Brain pericyte (primary cell): ENCODE measurements around the gene CFAP251.
"Not testable (repeated sequence)": the region's sequence is repeated elsewhere in the genome, so short reads cannot be mapped to it uniquely, and the experiment has no call there.

Experiments
- DNase-seq: peaks from one replicate; pipeline ENCODE4 v3.0.0-alpha.2; 2012; ENCODE audit warnings: low read depth, low spot score

CFAP251 gene

DNA sequence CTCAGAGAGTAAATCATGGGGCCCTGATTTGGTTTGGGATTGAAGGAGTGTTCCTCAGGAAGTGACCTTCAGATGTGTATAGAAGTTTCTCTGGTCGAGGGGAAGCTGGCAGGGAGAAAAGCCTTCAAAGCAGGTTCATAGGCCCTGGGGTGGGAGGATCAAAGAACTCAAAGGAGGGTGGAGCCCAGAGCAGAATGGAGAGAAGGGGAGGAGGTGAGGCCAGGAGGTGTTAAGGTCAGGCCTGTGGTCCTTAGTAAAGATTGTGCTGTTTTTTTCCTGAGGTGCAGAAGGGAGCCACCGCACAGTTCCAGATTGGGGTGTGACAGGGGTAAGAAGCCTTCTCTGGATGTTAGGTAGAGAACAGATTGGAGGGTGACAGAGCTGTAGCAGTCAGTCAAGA lies 9.7 kb upstream of the CFAP251 start:
- DNase-seq, result no peak

DNA sequence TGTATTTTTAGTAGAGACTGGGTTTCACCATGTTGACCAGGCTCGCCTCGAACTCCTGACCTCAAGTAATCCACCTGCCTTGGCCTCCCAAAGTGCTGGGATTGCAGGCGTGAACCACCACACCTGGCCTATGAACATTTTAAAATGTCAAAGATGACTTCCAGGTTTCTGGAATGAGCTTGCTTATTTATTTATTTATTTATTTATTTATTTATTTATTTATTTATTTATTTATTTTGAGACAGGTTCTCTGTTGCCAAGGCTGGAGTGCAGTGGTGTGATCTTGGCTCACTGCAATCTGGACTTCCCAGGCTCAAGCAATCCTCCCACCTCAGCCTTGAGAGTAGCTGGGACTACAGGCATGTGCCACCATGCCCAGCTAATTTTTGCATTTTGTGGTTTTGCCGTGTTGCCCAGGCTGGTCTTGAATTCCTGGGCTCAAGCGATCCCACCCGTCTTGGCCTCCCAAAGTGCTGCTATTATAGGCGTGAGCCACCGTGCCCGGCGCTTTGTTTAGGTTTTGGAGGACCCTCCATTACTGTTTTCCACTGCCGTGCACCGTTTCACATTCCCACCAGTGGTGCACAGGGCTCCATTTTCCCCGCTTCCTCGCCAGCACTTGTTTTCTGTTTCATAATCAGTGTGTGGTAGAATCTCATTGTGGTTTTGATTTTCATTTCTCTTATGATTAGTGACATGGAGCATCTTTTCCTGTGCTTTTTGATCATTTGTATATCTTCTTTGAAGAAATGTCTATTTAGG lies 6.4 kb upstream of the CFAP251 start:
- DNase-seq, result no peak

DNA sequence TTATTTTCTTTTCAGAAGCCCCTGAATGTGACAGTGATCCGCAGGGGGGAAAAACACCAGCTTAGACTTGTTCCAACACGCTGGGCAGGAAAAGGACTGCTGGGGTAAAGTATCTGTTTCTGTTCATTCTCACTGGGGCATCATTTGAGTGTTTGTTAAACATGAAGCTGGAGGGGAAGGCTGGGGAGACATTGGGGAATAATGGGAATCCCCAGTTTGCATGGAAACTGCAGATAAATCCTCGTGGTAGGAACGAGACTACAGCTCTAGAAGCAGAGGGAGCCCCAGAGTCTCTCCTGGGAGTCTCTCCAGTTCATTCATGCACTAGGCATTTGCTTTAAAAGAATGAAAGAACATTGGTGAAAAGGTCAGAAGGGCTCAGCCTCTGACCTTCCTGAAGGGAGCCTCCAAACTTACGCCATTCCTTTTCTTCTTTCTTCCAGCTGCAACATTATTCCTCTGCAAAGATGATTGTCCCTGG lies 2.5 kb upstream of the CFAP251 start:
- DNase-seq, result no peak

DNA sequence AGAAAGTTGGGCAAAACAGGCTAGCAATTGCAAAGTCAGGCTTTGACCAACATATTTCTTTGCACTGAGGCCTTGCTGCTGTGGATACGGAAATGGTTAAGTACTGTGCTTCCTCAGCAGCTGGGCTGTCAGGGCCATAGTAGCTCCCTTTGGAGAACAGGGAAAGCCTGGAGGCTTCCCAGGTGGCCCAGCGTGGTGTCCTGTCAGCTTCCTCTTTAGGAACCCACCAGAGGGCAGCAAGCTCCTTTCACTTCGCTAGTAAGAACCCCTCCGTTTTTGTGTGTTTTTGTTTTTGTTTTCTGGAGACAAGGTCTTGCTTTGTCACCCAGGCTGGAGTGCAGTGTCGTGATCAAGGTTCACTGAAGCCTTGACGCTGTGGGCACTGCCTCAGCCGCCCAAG lies 1.7 kb upstream of the CFAP251 start:
- no peak for DNase-seq

DNA sequence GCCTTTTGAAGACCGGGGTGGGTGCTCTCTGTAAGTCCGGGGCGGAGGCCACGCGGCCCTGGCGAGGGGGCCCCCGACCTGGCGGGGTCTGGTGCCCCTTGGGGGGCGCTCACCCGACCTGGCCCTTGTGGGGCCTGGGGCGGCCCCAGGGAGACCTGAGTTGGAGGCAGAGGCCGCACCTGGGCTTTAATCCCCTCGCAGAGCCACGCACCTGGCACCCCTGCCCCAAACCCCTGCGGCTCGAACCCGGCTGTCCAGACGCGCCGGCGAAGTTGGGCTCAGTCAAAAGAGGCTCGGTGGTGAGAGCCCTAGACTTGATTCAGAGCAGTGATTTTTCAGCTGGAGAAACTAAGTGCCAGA lies 267 bp downstream of the CFAP251 start:
- DNase-seq, result no peak

DNA sequence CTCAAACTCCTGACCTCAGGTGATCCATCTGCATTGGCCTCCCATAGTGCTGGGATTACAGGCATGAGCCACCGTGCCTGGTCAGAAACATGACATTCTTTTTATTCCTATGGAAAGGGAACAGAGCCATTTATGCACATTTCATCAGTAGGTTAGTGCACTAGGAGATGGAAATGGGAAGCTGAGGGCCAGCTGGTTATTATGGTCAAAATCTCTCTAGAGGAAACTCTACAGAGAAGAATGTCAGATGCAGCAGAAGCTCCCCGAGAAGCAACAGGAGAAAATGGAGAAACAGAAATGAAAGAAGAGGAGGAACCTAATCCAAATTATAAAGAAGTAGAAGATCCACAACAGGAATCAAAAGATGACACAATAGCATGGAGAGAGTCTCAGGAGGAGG lies 2.7 kb downstream of the CFAP251 start:
- no peak for DNase-seq

DNA sequence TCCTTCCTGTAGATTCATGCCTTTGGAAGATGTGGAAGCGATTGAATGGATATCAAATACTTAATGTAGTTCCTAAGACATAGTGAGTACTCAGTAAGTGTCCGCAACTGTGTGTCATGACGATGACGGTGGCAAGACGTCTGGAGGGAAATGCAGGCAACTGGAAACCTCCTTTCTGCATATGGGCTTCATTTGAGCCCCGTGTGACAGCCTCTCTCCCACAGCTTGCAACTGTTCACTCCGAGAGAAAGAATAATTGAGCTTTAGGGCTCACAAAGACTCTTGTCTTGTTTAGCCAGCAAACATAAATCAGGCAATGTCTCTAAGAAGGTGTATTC lies 6.9 kb downstream of the CFAP251 start:
- no peak for DNase-seq

DNA sequence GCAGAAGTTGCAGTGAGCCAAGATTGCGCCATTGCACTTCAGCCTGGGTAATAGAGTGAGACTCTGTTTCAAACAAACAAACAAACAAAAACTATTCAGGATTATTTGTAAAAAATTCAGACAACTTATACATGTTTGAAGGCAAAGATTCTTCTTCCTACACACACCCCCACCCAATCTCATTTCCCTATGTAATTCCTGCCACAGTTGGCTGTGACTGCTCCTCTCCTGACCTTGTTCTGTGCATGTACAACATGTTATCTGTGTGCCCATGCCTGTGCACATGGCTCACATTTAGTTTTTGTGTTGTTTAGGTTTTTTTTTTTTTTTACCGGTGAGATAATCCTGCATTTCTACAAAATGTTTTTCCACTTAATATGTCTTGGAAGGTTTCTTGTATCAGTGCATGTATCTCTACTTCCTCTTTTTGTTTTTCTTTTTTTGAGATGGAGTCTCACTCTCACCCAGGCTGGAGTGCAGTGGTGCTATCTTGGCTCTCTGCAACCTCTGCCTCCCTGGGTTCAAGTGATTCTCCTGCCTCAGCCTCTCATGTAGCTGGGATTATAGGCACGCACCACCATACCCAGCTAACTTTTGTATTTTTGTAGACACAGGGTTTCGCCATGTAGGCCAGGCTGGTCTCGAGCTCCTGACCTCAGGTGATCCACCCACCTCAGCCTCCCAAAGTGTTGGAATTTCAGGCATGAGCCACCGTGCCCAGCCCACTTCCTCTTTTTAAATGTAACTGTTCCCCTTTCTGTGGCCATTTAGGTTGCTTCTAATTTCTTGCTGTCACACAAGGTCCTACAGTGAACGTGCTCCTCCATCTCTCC lies 8.7 kb downstream of the CFAP251 start:
- DNase-seq, result no peak

DNA sequence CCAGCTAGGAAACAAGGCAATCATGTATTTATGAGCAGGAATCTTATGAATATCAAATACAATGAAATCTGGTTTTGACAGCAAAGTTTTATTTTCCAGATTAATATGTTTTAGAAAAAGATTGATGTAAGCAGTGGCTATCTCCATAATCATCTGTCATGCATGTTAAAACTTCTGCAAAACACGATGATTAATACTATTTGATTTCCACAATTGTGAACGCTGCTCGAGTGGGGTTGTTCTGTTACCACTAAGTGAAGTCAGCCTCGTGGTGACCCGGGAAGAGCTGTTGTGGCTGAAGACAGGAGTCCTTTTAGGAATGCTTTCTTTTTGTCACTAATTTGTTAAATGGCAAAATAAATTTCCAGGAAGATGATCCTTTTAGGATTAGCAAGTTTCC lies 9.4 kb downstream of the CFAP251 start:
- DNase-seq, result no peak

DNA sequence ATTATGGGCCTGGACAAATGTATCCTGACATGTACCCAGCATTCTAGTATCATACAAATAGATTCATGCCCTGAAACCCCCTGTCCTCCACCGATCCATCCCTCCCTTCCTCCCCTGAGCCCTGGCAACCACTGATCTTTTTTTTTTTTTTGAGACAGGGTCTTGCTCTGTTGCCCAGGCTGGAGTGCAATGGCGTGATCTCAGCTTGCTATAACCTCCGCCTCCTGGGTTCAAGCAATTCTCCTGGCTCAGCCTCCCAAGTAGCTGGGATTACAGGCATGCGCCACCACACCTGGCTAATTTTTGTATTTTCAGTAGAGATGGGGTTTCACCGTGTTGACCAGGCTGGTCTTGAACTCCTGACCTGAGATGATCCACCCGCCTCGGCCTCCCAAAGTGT lies 11.2 kb downstream of the CFAP251 start:
- DNase-seq, result not testable (repeated sequence)

DNA sequence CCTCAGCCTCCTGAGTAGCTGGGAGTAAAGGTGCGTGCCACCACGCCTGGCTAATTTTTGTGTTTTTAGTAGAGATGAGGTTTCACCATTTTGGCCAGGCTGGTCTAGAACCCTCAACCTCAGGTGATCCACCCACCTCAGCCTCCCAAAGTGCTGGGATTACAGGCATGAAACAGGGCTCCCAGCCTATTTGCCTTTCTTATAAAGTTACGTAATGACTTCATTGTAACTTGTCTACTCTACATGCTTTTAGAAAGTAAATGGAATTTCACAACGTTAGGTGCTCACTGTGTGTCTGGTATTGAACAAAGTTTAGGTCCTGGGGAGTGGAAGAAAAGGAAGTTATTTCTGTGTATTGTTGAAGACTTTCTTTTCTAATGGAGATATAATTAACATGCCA lies 12.5 kb downstream of the CFAP251 start:
- no peak for DNase-seq

DNA sequence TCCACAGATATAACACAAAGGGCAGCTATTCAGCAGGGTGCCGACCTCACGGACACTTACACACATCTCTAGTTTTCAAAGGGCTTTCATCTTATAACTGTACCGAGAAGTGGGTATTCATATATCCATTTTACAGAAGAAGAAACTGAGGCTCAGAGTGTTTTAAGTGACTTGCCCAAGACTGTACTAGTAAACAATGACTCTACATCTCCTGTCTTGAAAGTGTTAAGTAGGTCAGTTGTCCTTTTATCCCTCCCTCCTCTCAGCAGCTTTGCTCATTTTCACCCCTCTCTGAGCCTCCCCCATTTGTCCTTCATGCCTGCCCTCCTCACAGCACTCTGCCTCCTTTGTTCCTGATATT lies 13.8 kb downstream of the CFAP251 start:
- no peak for DNase-seq

DNA sequence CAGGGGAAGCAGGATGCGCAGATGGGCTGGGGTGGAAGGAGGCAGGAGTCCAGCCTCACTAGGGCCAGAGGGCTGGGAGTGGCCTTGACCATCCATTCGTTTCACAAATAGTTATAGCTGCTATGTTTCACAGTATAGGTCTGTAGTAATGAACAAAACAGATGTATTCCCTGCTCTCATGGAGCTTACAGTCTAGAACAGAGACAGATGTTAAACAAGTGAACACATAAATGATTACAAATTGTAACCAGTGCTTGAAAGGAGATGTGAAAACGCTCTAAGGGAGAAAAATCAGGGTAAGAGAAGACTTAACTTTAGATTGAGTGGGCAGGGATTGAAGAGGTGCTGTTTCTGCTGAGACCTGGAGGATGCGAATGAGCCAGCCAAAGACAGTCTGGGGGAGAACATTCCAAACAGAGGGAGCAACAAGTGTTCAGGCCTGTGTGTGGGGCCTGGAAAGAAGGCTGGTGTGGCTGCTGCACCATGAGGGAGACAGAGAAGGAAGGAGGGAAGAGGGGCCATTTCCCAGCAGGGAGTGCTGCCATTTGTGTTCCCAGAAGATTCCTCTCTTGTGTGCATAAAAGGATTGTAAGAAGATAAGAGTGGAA lies 14.6 kb downstream of the CFAP251 start:
- no peak for DNase-seq

DNA sequence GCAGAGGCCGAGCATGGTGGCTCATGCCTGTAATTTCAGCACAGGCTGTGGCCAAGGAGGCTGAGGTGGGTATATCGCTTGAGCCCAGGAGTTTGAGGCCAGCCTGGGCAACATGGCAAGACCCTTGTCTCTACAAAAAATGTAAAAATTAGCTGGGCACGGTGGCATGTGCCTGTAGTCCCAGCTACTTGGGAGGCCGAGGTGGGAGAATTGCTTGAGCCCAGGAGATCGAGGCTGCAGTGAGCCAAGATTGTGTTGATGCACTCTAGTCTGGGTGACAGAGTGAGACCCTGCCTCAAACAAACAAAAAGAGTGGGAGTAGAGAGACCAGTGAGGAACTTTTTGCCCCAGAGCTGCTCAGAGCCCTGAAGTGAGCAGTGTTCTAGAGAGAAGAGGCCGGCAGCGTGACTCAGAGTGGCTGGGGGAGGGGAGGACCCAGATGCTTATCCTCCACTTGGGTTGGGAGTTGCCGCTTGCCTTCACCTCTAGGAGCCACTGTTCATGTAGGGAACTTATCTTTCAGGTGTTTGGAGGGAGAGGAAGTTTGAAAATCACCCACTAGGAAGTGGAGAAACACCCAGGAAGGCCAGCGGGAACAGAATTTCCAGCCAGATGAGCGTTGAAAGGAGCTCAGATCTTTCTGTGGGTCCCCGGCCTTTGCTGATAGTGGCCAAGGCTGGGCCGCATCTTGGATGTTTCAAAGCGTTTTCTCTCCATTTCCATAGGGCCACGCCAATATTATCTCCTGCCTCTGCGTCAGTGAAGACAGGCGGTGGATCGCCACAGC lies 15.3 kb downstream of the CFAP251 start:
- DNase-seq, result no peak

DNA sequence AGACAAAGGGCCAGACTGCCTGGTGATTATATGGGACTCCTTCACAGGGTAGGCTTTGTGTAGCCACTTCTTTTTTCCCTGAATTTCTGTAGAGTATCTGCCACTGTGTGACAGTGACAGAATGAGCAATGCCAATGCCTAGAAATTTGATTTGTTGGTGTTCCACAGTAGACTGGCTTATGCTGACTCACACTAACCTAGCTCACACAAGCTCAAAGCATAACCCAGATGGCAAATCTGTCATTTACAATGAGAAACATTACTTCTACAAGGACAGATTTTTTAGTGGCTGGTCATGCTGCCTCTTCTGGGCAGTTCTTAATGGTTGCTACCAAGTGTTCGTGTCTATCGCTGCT lies 15.9 kb downstream of the CFAP251 start:
- no peak for DNase-seq

DNA sequence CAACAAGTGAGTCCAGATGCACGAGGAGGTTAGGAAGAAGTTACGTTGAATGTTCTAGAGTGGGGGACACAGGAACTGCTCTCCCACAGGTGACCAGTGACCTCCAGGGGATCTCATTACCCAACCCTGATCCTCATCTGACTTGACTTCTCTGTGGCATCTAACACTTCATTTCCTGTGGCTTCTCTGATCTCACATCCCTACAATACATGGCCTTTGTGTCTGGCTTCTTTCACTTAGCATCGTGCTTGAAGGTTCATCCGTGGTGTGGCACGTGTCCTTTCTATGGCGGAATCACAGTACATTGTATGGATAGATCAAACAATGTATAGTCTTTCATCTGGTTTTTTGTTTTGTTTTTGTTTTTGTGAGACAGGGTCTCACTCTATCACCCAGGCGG lies 19.3 kb downstream of the CFAP251 start:
- no peak for DNase-seq

DNA sequence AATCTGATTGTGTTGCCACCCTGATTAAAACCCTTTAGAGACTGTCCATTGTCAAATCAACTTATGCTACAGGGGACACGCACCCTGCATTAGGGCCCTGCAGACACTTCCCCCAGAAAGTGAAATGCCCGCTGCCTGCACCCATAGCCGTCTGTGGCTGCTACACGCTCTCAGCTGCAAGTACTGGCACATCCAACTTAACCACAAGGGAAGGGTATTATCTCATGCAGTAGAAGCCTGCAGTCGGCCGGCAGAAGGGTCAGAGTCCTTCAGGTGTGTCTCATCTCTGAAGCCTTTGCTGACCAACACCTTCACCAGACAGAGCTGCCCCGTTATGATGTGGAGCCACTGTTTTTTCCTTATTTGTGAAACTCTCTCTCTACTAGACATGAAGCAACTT lies 20.8 kb downstream of the CFAP251 start:
- DNase-seq, result no peak

DNA sequence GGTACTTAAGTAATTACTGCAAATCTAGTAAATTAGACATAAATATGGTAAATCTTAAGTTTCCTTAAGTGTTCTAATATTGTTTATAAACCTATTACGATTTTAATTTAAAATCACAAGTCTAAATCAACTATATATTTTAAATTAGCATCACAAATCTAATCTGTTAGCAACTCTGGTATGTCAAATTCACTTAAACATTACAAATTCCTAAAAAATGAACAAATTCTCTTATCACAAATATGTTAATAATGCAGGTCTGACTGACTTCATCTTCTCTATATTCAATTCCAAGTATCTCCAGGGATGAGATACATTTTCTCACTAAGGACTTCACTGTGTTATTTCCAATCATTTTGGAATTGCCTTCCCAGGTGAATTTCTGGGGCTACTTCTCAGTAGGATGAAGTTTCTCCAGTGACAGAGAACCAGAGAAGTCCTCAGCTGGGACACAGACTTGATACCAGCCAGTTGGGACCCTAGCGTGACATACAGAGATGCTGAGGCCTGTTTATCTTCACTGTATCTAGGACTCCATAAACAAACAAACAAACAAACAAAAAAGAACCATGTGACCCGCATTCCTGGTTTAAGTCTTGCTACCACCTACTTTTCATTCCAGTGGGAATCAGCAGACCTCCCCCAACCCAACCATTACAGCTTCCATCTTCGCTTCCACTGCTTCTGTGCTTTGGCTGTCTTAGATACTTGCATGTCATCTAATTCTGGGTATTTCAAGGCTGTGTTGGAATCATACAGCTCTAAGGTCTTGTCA lies 21.8 kb downstream of the CFAP251 start:
- DNase-seq, result no peak

DNA sequence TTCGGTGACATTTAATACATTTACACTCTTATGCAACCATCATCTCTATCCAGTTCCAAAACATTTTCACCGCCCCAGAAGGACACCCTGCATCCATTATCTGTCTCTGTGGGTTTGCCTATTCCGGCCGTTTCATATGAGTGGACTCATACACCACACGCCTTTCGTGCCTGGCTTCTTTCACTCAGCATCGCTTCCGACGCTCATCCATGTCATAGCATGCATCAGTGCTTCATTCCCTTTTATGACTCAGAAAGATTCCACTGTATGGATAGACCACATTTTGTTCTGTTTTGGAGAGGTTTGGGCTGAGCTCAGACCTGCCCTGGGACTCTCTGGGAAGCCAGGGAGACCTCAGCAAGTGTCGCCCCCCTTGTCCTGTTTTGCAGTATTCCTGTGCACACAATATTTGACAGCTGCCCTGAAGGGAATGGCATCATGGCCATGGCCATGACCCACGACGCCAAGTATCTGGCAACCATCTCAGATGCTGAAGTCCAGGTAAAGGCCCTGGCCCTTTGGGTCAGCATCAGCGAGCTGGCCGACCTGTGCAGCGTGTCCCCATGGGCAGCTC lies 23.8 kb downstream of the CFAP251 start:
- DNase-seq, result no peak

DNA sequence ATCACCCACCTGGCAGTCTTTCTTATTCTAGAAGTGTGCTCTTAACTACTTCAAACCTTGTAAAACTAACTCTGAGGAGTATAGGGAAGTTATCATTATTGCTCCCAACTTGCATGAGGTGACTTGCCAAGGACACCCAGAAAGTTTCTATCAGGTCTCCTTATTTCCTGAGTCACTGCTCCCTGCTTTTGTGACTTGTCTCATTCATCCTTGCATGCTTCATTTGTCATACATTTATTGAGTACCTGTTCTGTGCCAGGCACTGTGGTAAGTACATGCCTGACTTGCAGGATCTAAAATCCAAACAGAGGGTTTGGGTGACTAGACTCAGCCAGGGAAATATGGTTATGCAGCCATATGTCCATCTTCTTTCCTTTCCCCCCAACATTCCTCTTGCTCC lies 25.5 kb downstream of the CFAP251 start:
- no peak for DNase-seq
